HG02571 (cell line): ENCODE results near the gene NAA38.

ENCODE experiments used
- ATAC-seq: cut with Tn5 transposase; IDR thresholded peaks from one replicate; pipeline ENCODE4 v1.9.1; 2021; ENCODE audit warnings: mild to moderate bottlenecking, moderate library complexity; ENCODE audit not compliant: unreplicated experiment

Gene NAA38, protein sequence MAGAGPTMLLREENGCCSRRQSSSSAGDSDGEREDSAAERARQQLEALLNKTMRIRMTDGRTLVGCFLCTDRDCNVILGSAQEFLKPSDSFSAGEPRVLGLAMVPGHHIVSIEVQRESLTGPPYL

GRCh38 chr17:7856811-7857712 lies at the start of gene NAA38:
TSS of gene NAA38 (minus strand) at chr17:7857559. CDS start at chr17:7857463, 96 bp downstream.
- ATAC-seq = peak; percentile 70

DNA sequence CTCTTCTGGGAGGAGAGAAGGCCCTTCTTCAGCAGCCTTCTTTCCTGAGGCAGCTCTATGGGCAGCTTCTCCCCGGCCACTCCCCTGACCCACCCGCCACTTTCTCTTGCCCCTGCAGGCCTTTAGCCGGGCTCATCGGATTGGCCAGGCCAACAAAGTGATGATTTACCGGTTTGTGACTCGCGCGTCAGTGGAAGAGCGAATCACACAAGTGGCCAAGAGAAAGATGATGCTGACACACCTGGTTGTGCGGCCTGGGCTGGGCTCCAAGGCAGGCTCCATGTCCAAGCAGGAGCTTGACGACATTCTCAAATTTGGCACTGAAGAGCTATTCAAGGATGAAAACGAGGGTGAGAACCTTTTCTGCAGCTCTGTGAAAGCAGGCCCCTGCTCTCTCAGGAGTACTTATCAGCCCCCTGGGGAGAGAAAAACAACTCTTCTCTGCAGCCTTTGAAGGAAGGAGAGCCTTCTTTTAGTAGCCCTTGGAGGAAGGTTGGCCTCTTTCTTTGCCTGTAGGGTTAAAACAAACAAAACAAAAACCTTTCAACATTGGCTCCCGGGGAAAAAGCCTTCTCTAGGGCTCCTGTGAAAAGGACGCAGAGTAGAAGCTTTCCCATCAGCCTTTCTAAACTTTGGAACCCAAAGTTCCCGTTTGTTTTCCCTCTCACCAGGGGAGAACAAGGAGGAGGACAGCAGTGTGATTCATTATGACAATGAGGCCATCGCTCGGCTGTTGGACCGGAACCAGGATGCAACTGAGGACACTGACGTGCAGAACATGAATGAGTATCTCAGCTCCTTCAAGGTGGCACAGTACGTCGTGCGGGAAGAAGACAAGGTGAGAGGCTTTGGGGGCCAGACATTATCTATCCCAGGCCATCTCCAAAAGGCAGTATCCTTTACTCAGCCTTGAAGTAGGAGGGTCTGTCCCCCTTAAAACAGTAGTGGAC lies 46.1 kb upstream of the NAA38 start:
- no peak for ATAC-seq

GRCh38 chr17:7897773-7898172 lies 40.4 kb upstream of the NAA38 start:
- no peak for ATAC-seq

DNA sequence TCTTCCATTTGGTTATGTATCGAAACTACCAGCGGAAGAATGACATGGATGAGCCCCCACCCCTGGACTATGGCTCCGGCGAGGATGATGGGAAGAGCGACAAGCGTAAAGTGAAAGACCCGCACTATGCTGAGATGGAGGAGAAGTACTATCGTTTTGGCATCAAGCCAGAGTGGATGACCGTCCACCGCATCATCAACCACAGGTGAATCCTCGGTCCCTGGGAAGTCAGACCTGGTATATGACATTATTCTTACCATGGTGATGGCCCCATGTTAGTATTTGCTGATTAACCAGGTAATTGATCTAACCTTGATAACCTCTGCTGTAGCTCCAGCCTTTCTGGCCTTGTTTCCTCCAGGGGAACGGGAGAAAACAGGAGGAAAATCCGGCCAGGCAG lies 39.7 kb upstream of the NAA38 start:
- no peak for ATAC-seq

- ATAC-seq = no peak
Observed at GRCh38 chr17:7894866-7895265, 37.5 kb upstream of the NAA38 start.

DNA sequence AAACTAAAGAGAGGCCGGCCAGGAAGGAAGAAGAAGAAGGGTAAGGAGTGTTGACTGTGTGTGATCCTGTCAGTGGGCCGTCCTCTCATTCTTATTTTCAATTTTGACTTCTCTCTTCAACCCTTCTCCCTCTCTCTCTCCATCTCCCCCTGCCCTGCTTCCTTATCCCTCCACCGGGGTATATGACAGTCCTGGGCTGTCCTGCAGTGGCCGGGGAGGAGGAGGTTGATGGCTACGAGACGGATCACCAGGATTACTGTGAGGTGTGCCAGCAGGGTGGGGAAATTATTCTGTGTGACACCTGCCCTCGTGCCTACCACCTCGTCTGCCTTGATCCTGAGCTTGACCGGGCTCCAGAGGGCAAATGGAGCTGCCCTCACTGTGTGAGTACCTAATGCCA lies 36.9 kb upstream of the NAA38 start:
- no peak for ATAC-seq

GRCh38 chr17:7893187-7893880 lies 36.0 kb upstream of the NAA38 start:
- no peak for ATAC-seq

DNA sequence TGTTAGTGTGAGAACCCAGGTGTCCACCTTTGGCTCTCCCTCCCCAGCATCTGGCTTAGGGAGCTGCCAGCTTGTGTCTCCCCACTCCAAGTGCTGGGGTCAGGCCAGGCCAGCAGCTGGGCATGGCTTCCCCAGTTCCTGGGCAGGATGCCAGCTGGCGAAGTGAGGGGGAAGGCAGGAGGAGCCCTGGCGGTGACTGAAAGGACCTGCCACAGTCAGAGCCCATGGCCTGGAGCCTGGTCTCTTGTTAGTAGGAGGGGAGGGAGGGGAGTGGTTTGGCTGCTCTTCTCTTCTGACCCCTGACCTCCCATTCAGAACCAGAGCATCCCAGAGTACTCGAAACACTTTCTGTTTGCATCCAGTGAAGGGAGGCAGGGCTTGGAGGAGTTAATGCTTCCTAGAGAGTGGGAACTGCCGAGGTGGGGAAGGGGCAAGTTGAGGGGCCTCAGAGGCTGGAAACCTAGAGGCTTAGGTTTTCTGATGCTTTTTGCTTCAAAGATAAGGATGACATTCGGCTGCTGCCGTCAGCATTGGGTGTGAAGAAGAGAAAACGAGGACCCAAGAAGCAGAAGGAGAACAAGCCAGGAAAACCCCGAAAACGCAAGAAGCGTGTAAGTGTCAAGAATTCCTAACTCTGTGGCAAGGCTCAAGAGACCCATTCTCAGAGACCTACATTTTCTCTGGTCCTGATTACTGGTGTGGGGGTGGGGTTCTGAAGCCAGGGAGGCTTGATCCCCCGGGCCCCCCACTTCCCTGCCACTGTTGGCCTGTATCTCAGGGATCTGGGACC lies 32.0 kb upstream of the NAA38 start:
- no peak for ATAC-seq

GRCh38 chr17:7888184-7888920 lies 31.0 kb upstream of the NAA38 start, which contains the start of gene CHD3:
TSS of gene CHD3 (plus strand) at chr17:7888789. CDS start at chr17:7889001, 212 bp downstream.
- no peak for ATAC-seq

- peak; percentile 45 for ATAC-seq
Observed at GRCh38 chr17:7887482-7888183, 30.3 kb upstream of the NAA38 start.

- no peak for ATAC-seq
Observed at GRCh38 chr17:7887038-7887481, 29.7 kb upstream of the NAA38 start.

- no peak for ATAC-seq
Observed at GRCh38 chr17:7886227-7887037, 29.1 kb upstream of the NAA38 start.

DNA sequence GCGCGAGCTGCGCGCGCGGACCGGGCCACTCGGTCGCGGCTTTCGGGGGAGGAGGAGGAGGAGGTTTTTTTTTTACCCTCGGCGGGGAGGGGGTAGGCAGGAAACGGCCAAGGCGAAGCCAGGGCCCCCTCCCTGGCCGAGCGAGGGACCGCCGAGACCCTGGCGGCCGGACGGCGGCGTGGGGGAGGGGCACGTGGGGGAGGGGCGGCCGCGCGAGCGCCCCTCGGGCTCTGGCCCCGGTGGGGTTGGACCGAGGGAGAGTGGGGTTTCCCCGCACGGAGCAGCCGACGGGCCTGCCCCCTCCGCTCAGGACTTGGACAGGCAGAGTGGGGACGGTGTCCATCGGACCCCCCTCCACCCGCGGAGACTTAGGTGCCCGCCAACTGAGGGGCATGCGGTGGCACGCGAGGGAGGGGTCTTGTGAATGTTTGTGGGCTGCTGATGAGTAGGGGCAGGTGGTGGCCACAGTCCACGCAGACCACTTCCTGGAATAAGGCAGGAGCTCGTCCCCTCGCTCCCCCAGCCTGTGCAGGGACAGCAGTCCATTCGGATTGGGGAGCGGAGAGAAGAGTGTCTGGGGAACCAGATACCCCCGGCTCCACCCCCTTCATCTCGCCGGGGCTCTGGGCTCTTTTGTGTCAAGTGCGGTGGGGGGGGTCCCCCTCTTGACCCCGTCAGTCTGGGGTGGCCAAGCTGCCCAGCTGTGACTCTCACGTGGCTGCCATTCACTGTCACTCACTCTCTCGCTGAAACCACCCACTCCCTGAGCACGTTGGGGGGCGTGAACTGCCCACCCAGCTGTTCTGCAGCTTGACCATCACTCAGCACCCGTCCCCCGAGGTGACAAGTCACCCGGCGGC lies 28.2 kb upstream of the NAA38 start:
- ATAC-seq = no peak

GRCh38 chr17:7884581-7885366 lies 27.4 kb upstream of the NAA38 start:
- ATAC-seq = no peak

DNA sequence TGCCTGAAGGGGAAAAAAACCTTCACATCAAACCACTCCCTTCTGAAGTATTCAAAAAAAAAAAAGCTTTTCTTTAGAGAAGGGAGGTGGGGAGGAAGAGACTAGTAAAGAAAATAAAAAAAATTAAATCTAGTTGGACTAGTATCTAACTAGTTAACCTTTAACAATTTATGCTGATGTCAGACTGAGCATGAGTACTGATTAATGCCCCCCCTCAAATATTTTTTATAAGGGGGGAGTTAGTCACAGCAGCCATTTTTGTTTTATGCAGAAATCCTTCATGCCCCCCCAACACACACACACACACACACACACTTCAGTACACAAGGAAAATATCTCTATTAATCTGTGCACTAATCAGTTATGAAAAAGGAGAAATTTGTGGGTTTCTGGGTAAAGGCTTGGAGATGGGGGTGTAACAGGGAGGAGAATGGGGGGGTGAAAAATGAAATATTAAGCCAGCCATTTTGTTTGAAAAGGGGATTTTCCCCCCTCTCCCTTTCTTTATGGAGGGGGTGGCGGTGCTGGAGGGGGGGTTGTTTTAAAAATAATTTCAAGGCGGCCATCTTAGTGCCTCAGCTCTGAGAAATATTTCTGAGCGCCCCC lies 26.5 kb upstream of the NAA38 start:
- no peak for ATAC-seq
